Liver (tissue), 9 donors: ENCODE measurements around the gene KLHDC9. TPM values are rescaled to one million over a fixed set of nuclear protein-coding genes. Genes with fewer than 3 reads are reported as not detected.

ENCODE experiments used
- DNase-seq: peaks from one replicate; pipeline ENCODE4 v3.0.0-alpha.2; 2017; ENCODE audit warnings: low spot score
- H3K27ac ChIP-seq, 2 donors: one replicate each; pipeline ENCODE4 v1.7.0; 2013; ENCODE audit warnings: inconsistent platforms in 2 of 2, low read length in 2 of 2, control low read depth in 1 of 2, low read depth in 1 of 2, mild to moderate bottlenecking in 1 of 2
- H3K27me3 ChIP-seq, 4 donors: one replicate each; pipeline versions ENCODE4 v1.6.1 to v1.7.0; 2013; ENCODE audit warnings: low read length in 3 of 4, inconsistent platforms in 1 of 4, mild to moderate bottlenecking in 1 of 4, moderate library complexity in 1 of 4; ENCODE audit not compliant: control insufficient read depth in 4 of 4, insufficient read depth in 4 of 4
- H3K36me3 ChIP-seq, 4 donors: one replicate each; pipeline versions ENCODE4 v1.6.1 to v1.7.0; 2013; ENCODE audit warnings: low read length in 3 of 4, mild to moderate bottlenecking in 3 of 4, low read depth in 1 of 4, moderate library complexity in 1 of 4; ENCODE audit not compliant: control insufficient read depth in 4 of 4, insufficient read depth in 3 of 4
- H3K4me1 ChIP-seq, 4 donors: one replicate each; pipeline versions ENCODE4 v1.6.1 to v1.7.0; 2013; ENCODE audit warnings: low read length in 3 of 4, mild to moderate bottlenecking in 3 of 4, moderate library complexity in 1 of 4; ENCODE audit not compliant: control insufficient read depth in 4 of 4, insufficient read depth in 4 of 4
- H3K4me3 ChIP-seq, 3 donors: one replicate each; pipeline versions ENCODE4 v1.6.1 to v1.7.0; 2013; ENCODE audit warnings: low read length in 3 of 3, control low read depth in 1 of 3, low read depth in 1 of 3, mild to moderate bottlenecking in 1 of 3
- H3K9ac ChIP-seq, 2 donors: one replicate each; pipeline ENCODE4 v1.7.0; 2013; ENCODE audit warnings: low read length in 2 of 2, mild to moderate bottlenecking in 2 of 2, moderate library complexity in 2 of 2, control low read depth in 1 of 2, low read depth in 1 of 2
- H3K9me3 ChIP-seq, 4 donors: one replicate each; pipeline versions ENCODE4 v1.6.1 to v1.7.0; 2013; ENCODE audit warnings: low read length in 3 of 4; ENCODE audit not compliant: control insufficient read depth in 4 of 4
- ATF3 ChIP-seq: IDR thresholded peaks from 2 replicates; pipeline ENCODE4 v1.6.1; 2016; ENCODE audit warnings: antibody characterized with exemption
- CTCF ChIP-seq: fragments of 150-350 bp; IDR thresholded peaks from 2 replicates; pipeline ENCODE4 v1.5.1; 2017; ENCODE audit warnings: improper control_type of control experiment, low read depth, low read length; ENCODE audit not compliant: missing input control
- EGR1 ChIP-seq, 2 donors: IDR thresholded peaks; 2 replicates each; pipeline ENCODE4 v1.6.1; 2016 to 2018; ENCODE audit warnings: antibody characterized with exemption in 2 of 2, low read depth in 2 of 2
- FOXA2 ChIP-seq: IDR thresholded peaks from 2 replicates; pipeline ENCODE4 v1.6.1; 2016; ENCODE audit warnings: antibody characterized with exemption
- GABPA ChIP-seq, 2 donors: IDR thresholded peaks in 1 of 2; conservative IDR thresholded peaks in 1 of 2; 2 replicates each; pipeline ENCODE4 v1.6.1; 2016; ENCODE audit warnings: antibody characterized with exemption in 2 of 2, mild to moderate bottlenecking in 1 of 2, moderate library complexity in 1 of 2
- HNF4A ChIP-seq, 2 donors: conservative IDR thresholded peaks; 2 replicates each; pipeline ENCODE4 v1.6.1; 2016; ENCODE audit warnings: antibody characterized with exemption in 2 of 2, mild to moderate bottlenecking in 2 of 2
- HNF4G ChIP-seq: IDR thresholded peaks from 2 replicates; pipeline ENCODE4 v1.6.1; 2016; ENCODE audit warnings: antibody characterized with exemption
- MAX ChIP-seq: IDR thresholded peaks from 2 replicates; pipeline ENCODE4 v1.6.1; 2016; ENCODE audit warnings: antibody characterized with exemption
- NR2F2 ChIP-seq: IDR thresholded peaks from 2 replicates; pipeline ENCODE4 v1.6.1; 2016; ENCODE audit warnings: antibody characterized with exemption
- RAD21 ChIP-seq, 2 donors: IDR thresholded peaks; 2 replicates each; pipeline ENCODE4 v1.6.1; 2016; ENCODE audit warnings: antibody characterized with exemption in 2 of 2, mild to moderate bottlenecking in 2 of 2
- REST ChIP-seq: IDR thresholded peaks from 2 replicates; pipeline ENCODE4 v1.6.1; 2016; ENCODE audit warnings: antibody characterized with exemption, mild to moderate bottlenecking
- RXRA ChIP-seq, 2 donors: IDR thresholded peaks; 2 replicates each; pipeline ENCODE4 v1.6.1; 2017 to 2018; ENCODE audit warnings: antibody characterized with exemption in 2 of 2, mild to moderate bottlenecking in 1 of 2
- SP1 ChIP-seq: IDR thresholded peaks from 2 replicates; pipeline ENCODE4 v1.6.1; 2018; ENCODE audit warnings: antibody characterized with exemption, mild to moderate bottlenecking
- TAF1 ChIP-seq: conservative IDR thresholded peaks from 2 replicates; pipeline ENCODE4 v1.6.1; 2016; ENCODE audit warnings: antibody characterized with exemption, mild to moderate bottlenecking
- ZBTB33 ChIP-seq: IDR thresholded peaks from 2 replicates; pipeline ENCODE4 v1.6.1; 2016; ENCODE audit warnings: antibody characterized with exemption
- WGBS: extraction: QIAGEN DNeasy Blood & Tissue Kit; methylation state at CpG from one replicate; pipeline ENCODE4 v1.1.7; 2013; 5-methylcytosine and 5-hydroxymethylcytosine counted together
- polyA plus RNA-seq, 2 donors: library from polyadenylated mRNA; stranded (reverse) in 1 of 2; unstranded in 1 of 2; fragments of 200-250 nt in 1 of 2; fragments of >200 nt in 1 of 2; fragmentation: Nextera tagmentation in 1 of 2; extraction: Ambion mirVana in 1 of 2; gene quantifications; one replicate each; pipeline versions ENCODE4 v1.2.1 to v1.2.3, GENCODE V29; 2013 to 2015
- total RNA-seq, 2 donors: library from RNA; depleted of rRNA; stranded (reverse); fragments of >200 nt; gene quantifications; one replicate each; pipeline ENCODE4 v1.2.3, GENCODE V29; 2014
- donor health status: healthy.
- donor health status: healthy.
- donor health status: healthy.
- donor health status: healthy.
- donor health status: healthy.

Gene KLHDC9
- total and polyA plus RNA-seq, 4 donors, result 1.9 to 3.3 (median 2.6) TPM

GRCh38 chr1:161054805-161055204 lies 43.4 kb upstream of the KLHDC9 start:
- TF ChIP-seq HNF4A (conservative IDR thresholded peaks at IDR 0.05) (no peak), ZBTB33 (no peak), ATF3 (no peak), MAX (no peak), SP1 (no peak), TAF1 (no peak), HNF4G (no peak), RAD21 (IDR thresholded peaks at IDR 0.05) (no peak), EGR1 (IDR thresholded peaks at IDR 0.05; ENCODE audit: low read depth in 2 of 2) (no peak), GABPA (IDR thresholded peaks at IDR 0.05 in 1 of 2, conservative IDR thresholded peaks at IDR 0.05 in 1 of 2) (no peak), REST (no peak), FOXA2 (no peak), RXRA (IDR thresholded peaks at IDR 0.05) (no peak)
- Histone ChIP-seq H3K4me1 (no peaks in the 10 kb centered on the region), H3K27ac (no peak overlapping the region), H3K4me3 (no peak overlapping the region), H3K36me3 (peaks cover 0 to 3% (median 0%) of the 10 kb centered on the region in 4 donors), H3K9ac (no peak overlapping the region), H3K9me3 (no peaks in the 10 kb centered on the region), H3K27me3 (no peaks in the 10 kb centered on the region)
- 81% methylated on average over 7 of the region's 7 CpGs for WGBS
- no peak for DNase-seq

- Histone ChIP-seq H3K36me3 (no peaks in the 10 kb centered on the region), H3K4me1 (no peaks in the 10 kb centered on the region), H3K9me3 (no peaks in the 10 kb centered on the region), H3K4me3 (no peak overlapping the region), H3K27ac (no peak overlapping the region), H3K9ac (no peak overlapping the region), H3K27me3 (no peaks in the 10 kb centered on the region)
- DNase-seq, result no peak
- 82% methylated on average over 6 of the region's 6 CpGs for WGBS
- TF ChIP-seq ATF3 (no peak), CTCF (no peak), EGR1 (IDR thresholded peaks at IDR 0.05; ENCODE audit: low read depth in 2 of 2) (no peak), TAF1 (no peak), NR2F2 (no peak), RXRA (IDR thresholded peaks at IDR 0.05) (no peak), GABPA (IDR thresholded peaks at IDR 0.05 in 1 of 2, conservative IDR thresholded peaks at IDR 0.05 in 1 of 2) (no peak)
Measured at GRCh38 chr1:161059293-161059692, 38.9 kb upstream of the KLHDC9 start.
